Gastroesophageal sphincter (tissue), 4 donors: Measurements from ENCODE around the gene RAB1B. TPM values are rescaled to one million over a fixed set of nuclear protein-coding genes. Genes with fewer than 3 reads are reported as not detected.

Experiments used
- ATAC-seq: fragments of 150-250 bp; one replicate; pipeline ENCODE4 v1.9.1; 2016; ENCODE audit warnings: mild to moderate bottlenecking, moderate library complexity
- H3K27ac ChIP-seq, 4 donors: fragments of 200-600 bp; sonication (generic) in 3 of 4; 1 replicate in 3 of 4; 2 replicates in 1 of 4; pipeline ENCODE4 v1.5.1; 2016 to 2019
- H3K27me3 ChIP-seq: fragments of 200-600 bp; sonication (generic); one replicate; pipeline ENCODE4 v1.5.1; 2019
- H3K36me3 ChIP-seq, 2 donors: fragments of 200-600 bp; sonication (generic); one replicate each; pipeline ENCODE4 v1.5.1; 2019; ENCODE audit warnings: control low read depth in 1 of 2
- H3K4me1 ChIP-seq, 3 donors: fragments of 200-600 bp; sonication (generic); 1 replicate in 2 of 3; 2 replicates in 1 of 3; pipeline ENCODE4 v1.5.1; 2016 to 2019; ENCODE audit warnings: control low read depth in 2 of 3
- H3K4me3 ChIP-seq, 2 donors: fragments of 200-600 bp; sonication (generic); one replicate each; pipeline ENCODE4 v1.5.1; 2019; ENCODE audit warnings: mild to moderate bottlenecking in 1 of 2, moderate library complexity in 1 of 2
- H3K9me3 ChIP-seq, 3 donors: fragments of 200-600 bp; sonication (generic); one replicate each; pipeline ENCODE4 v1.5.1; 2017 to 2019; ENCODE audit warnings: control low read depth in 2 of 3
- EP300 ChIP-seq: sonication (generic); formaldehyde crosslinking; IDR thresholded peaks from one replicate; pipeline ENCODE4 v1.6.1; 2017; ENCODE audit warnings: antibody characterized with exemption, mild to moderate bottlenecking
- POLR2A ChIP-seq, 2 donors: fragments of 450-650 bp; IDR thresholded peaks; one replicate each; pipeline ENCODE4 v1.6.1; 2017; ENCODE audit warnings: antibody characterized with exemption in 2 of 2, mild to moderate bottlenecking in 2 of 2, moderate library complexity in 1 of 2
- POLR2AphosphoS5 ChIP-seq: sonication (generic); formaldehyde crosslinking; IDR thresholded peaks from one replicate; pipeline ENCODE4 v1.6.1; 2017; ENCODE audit warnings: antibody characterized with exemption
- WGBS, 2 donors: methylation state at CpG; one replicate each; pipeline ENCODE4 v1.1.5; 2018; ENCODE audit warnings: low coverage in 1 of 2; 5-methylcytosine and 5-hydroxymethylcytosine counted together
- total RNA-seq, 4 donors: library from RNA; depleted of rRNA; stranded (reverse); fragments of >200 nt; gene quantifications; one replicate each; pipeline ENCODE4 v1.1.0, GENCODE V29; 2016
- TF ChIP-seq, protein P1 (sequence below), 4 experiments: fragments of 200-600 bp in 2 of 4; fragments of 450-650 bp in 2 of 4; sonication (generic) in 1 of 4; IDR thresholded peaks; one replicate each; pipeline ENCODE4 v1.5.1; 2017 to 2019; ENCODE audit warnings: antibody characterized with exemption in 4 of 4, mild to moderate bottlenecking in 2 of 4, moderate library complexity in 2 of 4

RAB1B gene
- total RNA-seq, 4 donors from 2014 or later = 99.3 to 162 (median 115) TPM

DNA sequence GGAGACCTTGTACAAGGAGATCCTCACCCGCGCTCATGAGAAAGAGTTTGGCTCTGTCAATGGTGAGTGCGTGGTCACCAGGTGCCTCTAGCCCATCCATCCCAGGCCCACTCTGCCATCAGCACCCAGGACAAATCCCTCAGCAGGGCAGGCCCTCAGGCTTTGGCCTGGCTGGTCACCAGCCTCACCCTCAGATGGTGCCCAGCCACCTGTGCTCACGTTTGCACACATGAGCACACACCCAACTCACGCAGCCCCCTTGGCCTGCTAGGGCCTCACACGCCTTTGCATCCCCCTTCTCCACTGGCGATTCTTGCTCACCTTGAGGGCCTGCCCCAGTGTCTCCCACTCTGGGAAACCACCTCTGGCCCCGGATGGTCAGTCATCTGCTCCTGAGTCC, 4.1 kb upstream of the RAB1B start:
- ATAC-seq = no peak
- peak overlapping the region in 2 of 4 donors; percentile 24 to 99 for H3K27ac ChIP-seq
- no peaks in the 10 kb centered on the region for H3K27me3 ChIP-seq
- H3K9me3 ChIP-seq = no peaks in the 10 kb centered on the region
- peaks cover 0 to 32% (median 12%) of the 10 kb centered on the region in 3 donors for H3K4me1 ChIP-seq
- TF ChIP-seq POLR2A (IDR thresholded peaks at IDR 0.05) (no peak), POLR2AphosphoS5 (no peak), EP300 (no peak)
- TF ChIP-seq, protein P1, sequence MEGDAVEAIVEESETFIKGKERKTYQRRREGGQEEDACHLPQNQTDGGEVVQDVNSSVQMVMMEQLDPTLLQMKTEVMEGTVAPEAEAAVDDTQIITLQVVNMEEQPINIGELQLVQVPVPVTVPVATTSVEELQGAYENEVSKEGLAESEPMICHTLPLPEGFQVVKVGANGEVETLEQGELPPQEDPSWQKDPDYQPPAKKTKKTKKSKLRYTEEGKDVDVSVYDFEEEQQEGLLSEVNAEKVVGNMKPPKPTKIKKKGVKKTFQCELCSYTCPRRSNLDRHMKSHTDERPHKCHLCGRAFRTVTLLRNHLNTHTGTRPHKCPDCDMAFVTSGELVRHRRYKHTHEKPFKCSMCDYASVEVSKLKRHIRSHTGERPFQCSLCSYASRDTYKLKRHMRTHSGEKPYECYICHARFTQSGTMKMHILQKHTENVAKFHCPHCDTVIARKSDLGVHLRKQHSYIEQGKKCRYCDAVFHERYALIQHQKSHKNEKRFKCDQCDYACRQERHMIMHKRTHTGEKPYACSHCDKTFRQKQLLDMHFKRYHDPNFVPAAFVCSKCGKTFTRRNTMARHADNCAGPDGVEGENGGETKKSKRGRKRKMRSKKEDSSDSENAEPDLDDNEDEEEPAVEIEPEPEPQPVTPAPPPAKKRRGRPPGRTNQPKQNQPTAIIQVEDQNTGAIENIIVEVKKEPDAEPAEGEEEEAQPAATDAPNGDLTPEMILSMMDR (IDR thresholded peaks at IDR 0.05) = no peak
- 92 to 100% methylated on average over 3 to 5 of the region's 8 CpGs for WGBS, 2 donors
- peaks cover 0 to 69% of the 10 kb centered on the region in 2 donors for H3K36me3 ChIP-seq
- no peak overlapping the region for H3K4me3 ChIP-seq

GRCh38 chr11:66264914-66265313, 3.5 kb upstream of the RAB1B start:
- H3K9me3 ChIP-seq = no peaks in the 10 kb centered on the region
- no peak for TF ChIP-seq EP300
- no peak for TF ChIP-seq POLR2AphosphoS5
- TF ChIP-seq, protein P1 (IDR thresholded peaks at IDR 0.05) = peak in 1 of 4 experiments; percentile 19
- no peak for TF ChIP-seq POLR2A (IDR thresholded peaks at IDR 0.05)
- WGBS, 2 donors = 100% methylated on average over 1 of the region's 12 CpGs; no CpG with 5 or more reads in 1 of the 2 donors
- ATAC-seq = no peak
- H3K36me3 ChIP-seq = peaks cover 0 to 63% of the 10 kb centered on the region in 2 donors
- no peaks in the 10 kb centered on the region for H3K27me3 ChIP-seq
- H3K4me1 ChIP-seq = peaks cover 0 to 33% (median 17%) of the 10 kb centered on the region in 3 donors
- peak overlapping the region in 3 of 4 donors; percentile 24 to 99 (median 91) for H3K27ac ChIP-seq
- no peak overlapping the region for H3K4me3 ChIP-seq

DNA sequence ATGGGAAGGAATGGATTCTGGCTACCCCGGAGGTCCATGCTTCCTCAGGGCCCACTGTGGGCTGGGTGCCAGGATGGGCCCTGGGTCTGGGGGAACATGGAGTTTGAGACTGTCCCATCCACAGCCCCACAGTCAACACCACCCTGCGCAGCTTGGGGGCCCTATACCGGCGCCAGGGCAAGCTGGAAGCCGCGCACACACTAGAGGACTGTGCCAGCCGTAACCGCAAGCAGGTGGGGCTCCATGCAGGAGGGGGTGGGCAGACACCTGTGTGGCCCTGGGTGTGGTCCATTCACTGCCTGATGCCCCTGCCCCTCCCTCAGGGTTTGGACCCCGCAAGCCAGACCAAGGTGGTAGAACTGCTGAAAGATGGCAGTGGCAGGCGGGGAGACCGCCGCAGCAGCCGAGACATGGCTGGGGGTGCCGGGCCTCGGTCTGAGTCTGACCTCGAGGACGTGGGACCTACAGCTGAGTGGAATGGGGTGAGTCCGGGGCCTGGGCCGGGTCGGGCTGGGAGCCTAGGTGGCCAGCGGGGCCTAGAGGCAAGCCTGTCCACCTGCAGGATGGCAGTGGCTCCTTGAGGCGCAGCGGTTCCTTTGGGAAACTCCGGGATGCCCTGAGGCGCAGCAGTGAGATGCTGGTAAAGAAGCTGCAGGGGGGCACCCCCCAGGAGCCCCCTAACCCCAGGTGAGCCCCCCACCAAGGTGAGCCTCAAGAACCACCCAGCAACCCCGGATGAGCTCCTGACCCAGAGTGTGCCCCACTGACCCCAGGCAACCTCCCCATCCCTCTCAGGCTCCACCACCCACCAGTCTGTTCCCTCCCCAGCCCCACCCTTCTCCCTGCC, 2.7 kb upstream of the RAB1B start:
- WGBS, 2 donors = 80% methylated on average over 1 of the region's 26 CpGs; no CpG with 5 or more reads in 1 of the 2 donors
- Histone ChIP-seq H3K4me1 (peaks cover 0 to 41% (median 22%) of the 10 kb centered on the region in 3 donors), H3K27ac (peak overlapping the region in 3 of 4 donors; percentile 91 to 100 (median 99)), H3K36me3 (peaks cover 0 to 61% of the 10 kb centered on the region in 2 donors), H3K9me3 (no peaks in the 10 kb centered on the region), H3K27me3 (no peaks in the 10 kb centered on the region), H3K4me3 (no peak overlapping the region)
- TF ChIP-seq POLR2AphosphoS5 (no peak), EP300 (no peak), POLR2A (IDR thresholded peaks at IDR 0.05) (no peak)
- TF ChIP-seq, protein P1 (IDR thresholded peaks at IDR 0.05) = no peak
- ATAC-seq = no peak

DNA sequence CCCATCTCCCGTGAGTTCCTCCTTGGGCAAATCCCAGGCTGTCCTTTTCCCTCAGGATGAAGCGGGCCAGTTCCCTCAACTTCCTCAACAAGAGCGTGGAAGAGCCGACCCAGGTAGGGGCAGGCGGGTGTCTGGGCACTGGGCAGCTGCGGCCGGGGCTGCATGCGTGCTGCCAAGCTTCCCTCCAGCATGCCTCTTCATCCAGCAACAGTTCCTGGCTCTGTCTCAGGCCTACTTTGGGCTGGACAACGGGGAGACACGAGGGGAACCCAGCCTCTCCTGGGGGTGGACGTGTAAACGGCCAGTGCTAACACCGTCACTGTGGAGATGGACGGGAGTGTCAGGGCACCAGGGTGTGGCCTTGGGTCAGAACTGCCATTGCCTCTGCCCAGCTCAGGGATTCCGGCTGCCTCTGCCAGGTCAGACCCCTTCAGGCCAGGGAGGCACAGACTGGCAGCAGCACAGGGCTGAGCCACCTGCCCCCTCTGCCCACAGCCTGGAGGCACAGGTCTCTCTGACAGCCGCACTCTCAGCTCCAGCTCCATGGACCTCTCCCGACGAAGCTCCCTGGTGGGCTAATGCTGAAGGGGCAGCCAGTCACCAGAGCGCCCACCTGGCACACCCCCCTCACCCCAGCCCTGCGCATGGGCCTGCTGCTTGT, 1.9 kb upstream of the RAB1B start:
- H3K36me3 ChIP-seq = peaks cover 0 to 56% of the 10 kb centered on the region in 2 donors
- no peaks in the 10 kb centered on the region for H3K9me3 ChIP-seq
- TF ChIP-seq EP300 = no peak
- TF ChIP-seq POLR2AphosphoS5 = no peak
- no peak for TF ChIP-seq POLR2A (IDR thresholded peaks at IDR 0.05)
- TF ChIP-seq, protein P1 (IDR thresholded peaks at IDR 0.05) = no peak
- peak overlapping the region; percentile 91 to 100 (median 96) for H3K27ac ChIP-seq
- 20% methylated on average over 2 of the region's 20 CpGs; no CpG with 5 or more reads in 1 of the 2 donors for WGBS, 2 donors
- ATAC-seq = no peak
- H3K4me3 ChIP-seq = peak overlapping the region; percentile 72 to 89
- no peaks in the 10 kb centered on the region for H3K27me3 ChIP-seq
- H3K4me1 ChIP-seq = peaks cover 0 to 49% (median 22%) of the 10 kb centered on the region in 3 donors
